ENCODE results near the gene TRAF2. TPM values are rescaled to one million over a fixed set of nuclear protein-coding genes. Genes with fewer than 3 reads are reported as not detected.

The TRAF2 gene
- total and polyA plus RNA-seq, 9 of the 15 experiments (the other 6 are each of a cell fraction or from before 2014, with no cell fraction given), result 0.24 to 45.2 (median 18.0) TPM

- H3K9me1 ChIP-seq (ENCODE audit: control insufficient read depth, insufficient read depth, low read length), result no peaks in the 10 kb centered on the region
- no peak overlapping the region for H3K4me3 ChIP-seq
- in situ Hi-C loops (cut with MboI), result no loop called here
- no peak for ATAC-seq
- H3K4me1 ChIP-seq (replicated peaks in 1 of 2; ENCODE audit: control insufficient read depth in 2 of 2, insufficient read depth in 2 of 2, low read length in 2 of 2), result peaks cover 13 to 85% of the 10 kb centered on the region in 2 experiments; a peak in 4 of 5 replicates
- H3K4me2 ChIP-seq (ENCODE audit: insufficient read depth, low read length), result no peak overlapping the region
- ChIA-PET POLR2A (interaction anchor here (0.6 to 1.8 kb wide), 4 partner anchors 8 to 149 kb away, joined by 3 to 8 read pairs (median 6); no protein-coding TSS in a partner anchor), CTCF (ENCODE audit: low intra/inter-chr PET ratio) (interaction anchor here (0.7 kb wide), 1 partner anchor 96 kb away, joined by 3 read pairs; no protein-coding TSS in a partner anchor)
- H3K36me3 ChIP-seq (ENCODE audit: control insufficient read depth, insufficient read depth, low read length), result peaks cover 15% of the 10 kb centered on the region; the same call in 1 of the 3 replicates
- no peak overlapping the region for H3K9ac ChIP-seq (ENCODE audit: insufficient read depth in 1 of 2, low read depth in 2 of 2, low read length in 2 of 2)
- peak; percentile 69 for TF ChIP-seq POLR2G (IDR thresholded peaks at IDR 0.05; ENCODE audit: low read depth, low read length)
- TF ChIP-seq PCBP1 (IDR thresholded peaks at IDR 0.05; ENCODE audit: low read depth, low read length, poor library complexity, severe bottlenecking), result no peak
- TF ChIP-seq RBFOX2 (IDR thresholded peaks at IDR 0.05; ENCODE audit: low read depth, low read length), result peak; percentile 48; the same call in 1 of the 2 replicates
- no peak for TF ChIP-seq NFIC (IDR thresholded peaks at IDR 0.05)
- TF ChIP-seq FOXA1 (IDR thresholded peaks at IDR 0.05; ENCODE audit: borderline replicate concordance), result no peak
- no peak for TF ChIP-seq MXD1 (CRISPR knock-in tag; IDR thresholded peaks at IDR 0.05; ENCODE audit: borderline replicate concordance, poor library complexity, severe bottlenecking)
- no peak for TF ChIP-seq ZNF274 (IDR thresholded peaks at IDR 0.05; ENCODE audit: borderline replicate concordance, low read depth, low read length)
- TF ChIP-seq ZBTB33 (CRISPR knock-in tag; IDR thresholded peaks at IDR 0.05), result peak; percentile 93
- TF ChIP-seq CCNT2 (IDR thresholded peaks at IDR 0.05; ENCODE audit: borderline replicate concordance, extremely low read depth, insufficient read length, low read depth, low read length), result peak; percentile 21
- no peak overlapping the region for H2AFZ ChIP-seq (ENCODE audit: low read depth, low read length)
- peaks cover 27% of the 10 kb centered on the region for H3K79me2 ChIP-seq (ENCODE audit: control insufficient read depth, insufficient read depth, low read length)
- H3K9me3 ChIP-seq (replicated peaks; ENCODE audit: control insufficient read depth, insufficient read depth, low read depth, low read length), result no peaks in the 10 kb centered on the region
- BruUV-seq (replicated peaks), result no TSS peak
- peaks cover 11% of the 10 kb centered on the region for H4K20me1 ChIP-seq (replicated peaks; ENCODE audit: control insufficient read depth, insufficient read depth, low read length)
- H3K27ac ChIP-seq (ENCODE audit: extremely low read depth, low read depth, low read length), result no peak overlapping the region
- WGBS (ENCODE audit: insufficient coverage, low coverage, missing lambda C conversion rate), result 99% methylated on average over 40 of the region's 98 CpGs
- DNase-seq (ENCODE audit: extremely low read depth in 1 of 4, low spot score in 3 of 4), result no peak
- no peak for FAIRE-seq
- intact Hi-C loops (cut with micrococcal nuclease), result loop anchor here (5.0 kb wide), 1 partner anchor 96 kb away; the partner anchor contains the start of gene FBXW5
- no peaks in the 10 kb centered on the region for H3K27me3 ChIP-seq (ENCODE audit: control insufficient read depth in 2 of 2, insufficient read depth in 2 of 2, low read length in 2 of 2)
These were observed 39.8 kb upstream of the TRAF2 start for GRCh38 chr9:136846376-136847087.
